ENCODE measurements around the gene CCSER2.
"Not testable (repeated sequence)": the region's sequence is repeated elsewhere in the genome, so short reads cannot be mapped to it uniquely, and the experiment has no call there.

CCSER2 gene

GRCh38 chr10:84477398-84478128, 149.2 kb downstream of the CCSER2 start:
- H3K27ac Mint-ChIP-seq = no peak overlapping the region
- peaks cover 8% of the 10 kb centered on the region for H3K4me1 Mint-ChIP-seq
- H3K9me3 Mint-ChIP-seq = no peaks in the 10 kb centered on the region

GRCh38 chr10:84478151-84478550, 149.8 kb downstream of the CCSER2 start:
- H3K9me3 Mint-ChIP-seq = no peaks in the 10 kb centered on the region
- H3K36me3 Mint-ChIP-seq = peaks cover 25% of the 10 kb centered on the region
- H3K4me1 Mint-ChIP-seq = peaks cover 8% of the 10 kb centered on the region
- H3K27me3 Mint-ChIP-seq = no peaks in the 10 kb centered on the region
- H3K4me3 Mint-ChIP-seq = no peak overlapping the region
- H3K27ac Mint-ChIP-seq = no peak overlapping the region

More at GRCh38 chr10:84477398-84478128, 149.2 kb downstream of the CCSER2 start:
- no peaks in the 10 kb centered on the region for H3K27me3 Mint-ChIP-seq
- no peak overlapping the region for H3K4me3 Mint-ChIP-seq
- H3K36me3 Mint-ChIP-seq = peaks cover 23% of the 10 kb centered on the region

GRCh38 chr10:84478679-84479078, 150.3 kb downstream of the CCSER2 start:
- no peak overlapping the region for H3K4me3 Mint-ChIP-seq
- no peaks in the 10 kb centered on the region for H3K27me3 Mint-ChIP-seq
- peaks cover 25% of the 10 kb centered on the region for H3K36me3 Mint-ChIP-seq
- H3K9me3 Mint-ChIP-seq = no peaks in the 10 kb centered on the region
- peaks cover 8% of the 10 kb centered on the region for H3K4me1 Mint-ChIP-seq
- peak overlapping the region; percentile 42 for H3K27ac Mint-ChIP-seq

GRCh38 chr10:84484541-84484940, 156.2 kb downstream of the CCSER2 start:
- Mint-ChIP-seq H3K4me1 (peaks cover 22% of the 10 kb centered on the region), H3K27ac (no peak overlapping the region), H3K9me3 (no peaks in the 10 kb centered on the region), H3K4me3 (no peak overlapping the region), H3K27me3 (no peaks in the 10 kb centered on the region), H3K36me3 (peaks cover 42% of the 10 kb centered on the region)

- no peak overlapping the region for H3K4me3 Mint-ChIP-seq
- peaks cover 24% of the 10 kb centered on the region for H3K36me3 Mint-ChIP-seq
- no peaks in the 10 kb centered on the region for H3K9me3 Mint-ChIP-seq
- no peak overlapping the region for H3K27ac Mint-ChIP-seq
- peaks cover 58% of the 10 kb centered on the region for H3K4me1 Mint-ChIP-seq
- H3K27me3 Mint-ChIP-seq = no peaks in the 10 kb centered on the region
Observed at GRCh38 chr10:84493361-84493760, 165.0 kb downstream of the CCSER2 start.

- peaks cover 16% of the 10 kb centered on the region for H3K36me3 Mint-ChIP-seq
- no peak overlapping the region for H3K4me3 Mint-ChIP-seq
- no peaks in the 10 kb centered on the region for H3K27me3 Mint-ChIP-seq
- no peak overlapping the region for H3K27ac Mint-ChIP-seq
- H3K4me1 Mint-ChIP-seq = peaks cover 49% of the 10 kb centered on the region
- H3K9me3 Mint-ChIP-seq = no peaks in the 10 kb centered on the region
Observed at GRCh38 chr10:84493951-84494848, 165.8 kb downstream of the CCSER2 start.

GRCh38 chr10:84494849-84495180, 166.4 kb downstream of the CCSER2 start:
- H3K27ac Mint-ChIP-seq = no peak overlapping the region

GRCh38 chr10:84497978-84498377, 169.6 kb downstream of the CCSER2 start:
- Mint-ChIP-seq H3K27me3 (no peaks in the 10 kb centered on the region), H3K27ac (no peak overlapping the region)

More at GRCh38 chr10:84494849-84495180, 166.4 kb downstream of the CCSER2 start:
- peaks cover 55% of the 10 kb centered on the region for H3K4me1 Mint-ChIP-seq
- no peak overlapping the region for H3K4me3 Mint-ChIP-seq
- H3K36me3 Mint-ChIP-seq = peaks cover 16% of the 10 kb centered on the region
- no peaks in the 10 kb centered on the region for H3K27me3 Mint-ChIP-seq
- H3K9me3 Mint-ChIP-seq = no peaks in the 10 kb centered on the region

GRCh38 chr10:84499039-84499438, 170.7 kb downstream of the CCSER2 start:
- H3K27ac Mint-ChIP-seq, H3K4me3 Mint-ChIP-seq: not testable (repeated sequence)

More at GRCh38 chr10:84497978-84498377, 169.6 kb downstream of the CCSER2 start:
- peaks cover 51% of the 10 kb centered on the region for H3K4me1 Mint-ChIP-seq
- peaks cover 5% of the 10 kb centered on the region for H3K36me3 Mint-ChIP-seq
- H3K9me3 Mint-ChIP-seq = no peaks in the 10 kb centered on the region
- H3K4me3 Mint-ChIP-seq = no peak overlapping the region

GRCh38 chr10:84499846-84500245, 171.5 kb downstream of the CCSER2 start:
- H3K27me3 Mint-ChIP-seq = no peaks in the 10 kb centered on the region
- H3K27ac Mint-ChIP-seq = peak overlapping the region; percentile 30
- peaks cover 5% of the 10 kb centered on the region for H3K36me3 Mint-ChIP-seq
- H3K9me3 Mint-ChIP-seq = no peaks in the 10 kb centered on the region
- H3K4me1 Mint-ChIP-seq = peaks cover 39% of the 10 kb centered on the region
- H3K4me3 Mint-ChIP-seq = no peak overlapping the region

More at GRCh38 chr10:84499039-84499438, 170.7 kb downstream of the CCSER2 start:
- H3K36me3 Mint-ChIP-seq, H3K9me3 Mint-ChIP-seq, H3K27me3 Mint-ChIP-seq: not testable (repeated sequence)
- H3K4me1 Mint-ChIP-seq = peaks cover 45% of the 10 kb centered on the region

GRCh38 chr10:84510121-84510520, 181.7 kb downstream of the CCSER2 start:
- H3K4me1 Mint-ChIP-seq = no peaks in the 10 kb centered on the region
- H3K9me3 Mint-ChIP-seq = no peaks in the 10 kb centered on the region
- H3K27ac Mint-ChIP-seq = no peak overlapping the region
- peaks cover 8% of the 10 kb centered on the region for H3K36me3 Mint-ChIP-seq
- H3K27me3 Mint-ChIP-seq = no peaks in the 10 kb centered on the region
- no peak overlapping the region for H3K4me3 Mint-ChIP-seq

GRCh38 chr10:84511106-84511505, 182.7 kb downstream of the CCSER2 start:
- Mint-ChIP-seq H3K4me3 (no peak overlapping the region), H3K4me1 (no peaks in the 10 kb centered on the region), H3K36me3 (peaks cover 8% of the 10 kb centered on the region), H3K27me3 (no peaks in the 10 kb centered on the region), H3K27ac (no peak overlapping the region), H3K9me3 (no peaks in the 10 kb centered on the region)

GRCh38 chr10:84511709-84512285, 183.4 kb downstream of the CCSER2 start:
- peaks cover 8% of the 10 kb centered on the region for H3K36me3 Mint-ChIP-seq
- H3K4me1 Mint-ChIP-seq = no peaks in the 10 kb centered on the region
- H3K4me3 Mint-ChIP-seq = no peak overlapping the region
- H3K9me3 Mint-ChIP-seq = no peaks in the 10 kb centered on the region
- H3K27ac Mint-ChIP-seq = no peak overlapping the region
- H3K27me3 Mint-ChIP-seq = no peaks in the 10 kb centered on the region

- no peaks in the 10 kb centered on the region for H3K27me3 Mint-ChIP-seq
- H3K4me1 Mint-ChIP-seq = no peaks in the 10 kb centered on the region
- no peak overlapping the region for H3K4me3 Mint-ChIP-seq
- H3K27ac Mint-ChIP-seq = no peak overlapping the region
- peaks cover 7% of the 10 kb centered on the region for H3K36me3 Mint-ChIP-seq
- no peaks in the 10 kb centered on the region for H3K9me3 Mint-ChIP-seq
Observed at GRCh38 chr10:84517554-84517953, 189.2 kb downstream of the CCSER2 start.

- Mint-ChIP-seq H3K4me3 (no peak overlapping the region), H3K27me3 (no peaks in the 10 kb centered on the region), H3K36me3 (peaks cover 3% of the 10 kb centered on the region), H3K27ac (no peak overlapping the region), H3K9me3 (no peaks in the 10 kb centered on the region), H3K4me1 (peaks cover 7% of the 10 kb centered on the region)
Observed at GRCh38 chr10:84519235-84519634, 190.8 kb downstream of the CCSER2 start.

GRCh38 chr10:84521013-84521412, 192.6 kb downstream of the CCSER2 start:
- no peak overlapping the region for H3K4me3 Mint-ChIP-seq
- peaks cover 1% of the 10 kb centered on the region for H3K36me3 Mint-ChIP-seq
- H3K27ac Mint-ChIP-seq = peak overlapping the region; percentile 63
- no peaks in the 10 kb centered on the region for H3K9me3 Mint-ChIP-seq
- H3K4me1 Mint-ChIP-seq = peaks cover 7% of the 10 kb centered on the region
- H3K27me3 Mint-ChIP-seq = no peaks in the 10 kb centered on the region

All from activated naive CD4-positive, alpha-beta T cell treated with anti-CD3 and anti-CD28 coated beads, Interleukin-2, amount 50 U/mL, for 24 hours (primary cell).